ENCODE results near the gene KLHL22. TPM values are rescaled to one million over a fixed set of nuclear protein-coding genes. Genes with fewer than 3 reads are reported as not detected.

The KLHL22 gene
- total RNA-seq, 6 donors from 2014 or later = 17.5 to 48.2 (median 22.7) TPM

DNA sequence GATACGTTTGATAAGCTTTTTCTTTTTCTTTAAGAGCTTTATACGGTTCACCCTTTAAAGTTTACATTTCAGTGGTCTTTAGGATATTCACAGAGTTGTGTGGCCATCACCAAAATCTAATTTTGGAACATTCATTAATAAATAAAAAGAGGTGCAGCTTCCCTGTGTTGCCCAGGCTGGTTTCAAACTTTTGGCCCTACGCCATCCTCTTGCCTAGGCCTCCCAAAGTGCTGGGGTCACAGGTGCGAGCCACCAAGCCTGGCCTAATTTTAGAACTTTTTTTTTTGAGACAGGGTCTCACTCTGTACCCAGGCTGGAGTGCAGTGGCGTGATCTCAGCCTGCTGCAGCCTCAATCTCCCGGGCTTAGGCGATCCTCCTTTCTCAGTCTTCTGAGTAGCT, 42.4 kb upstream of the KLHL22 start:
- Histone ChIP-seq H3K36me3 (peaks cover 7 to 54% (median 22%) of the 10 kb centered on the region in 4 donors), H3K27me3 (no peaks in the 10 kb centered on the region), H3K4me3 (no peak overlapping the region), H3K27ac (no peak overlapping the region), H3K4me1 (peaks cover 9 to 25% (median 14%) of the 10 kb centered on the region in 4 donors), H3K9me3 (no peaks in the 10 kb centered on the region)
- DNase-seq (no peak), ATAC-seq (ENCODE audit: low FRiP score in 2 of 2) (no peak)
- TF ChIP-seq POLR2AphosphoS5 (IDR thresholded peaks at IDR 0.05) (no peak), POLR2A (IDR thresholded peaks at IDR 0.05) (no peak), EP300 (IDR thresholded peaks at IDR 0.05) (no peak)
- TF ChIP-seq, protein P1, sequence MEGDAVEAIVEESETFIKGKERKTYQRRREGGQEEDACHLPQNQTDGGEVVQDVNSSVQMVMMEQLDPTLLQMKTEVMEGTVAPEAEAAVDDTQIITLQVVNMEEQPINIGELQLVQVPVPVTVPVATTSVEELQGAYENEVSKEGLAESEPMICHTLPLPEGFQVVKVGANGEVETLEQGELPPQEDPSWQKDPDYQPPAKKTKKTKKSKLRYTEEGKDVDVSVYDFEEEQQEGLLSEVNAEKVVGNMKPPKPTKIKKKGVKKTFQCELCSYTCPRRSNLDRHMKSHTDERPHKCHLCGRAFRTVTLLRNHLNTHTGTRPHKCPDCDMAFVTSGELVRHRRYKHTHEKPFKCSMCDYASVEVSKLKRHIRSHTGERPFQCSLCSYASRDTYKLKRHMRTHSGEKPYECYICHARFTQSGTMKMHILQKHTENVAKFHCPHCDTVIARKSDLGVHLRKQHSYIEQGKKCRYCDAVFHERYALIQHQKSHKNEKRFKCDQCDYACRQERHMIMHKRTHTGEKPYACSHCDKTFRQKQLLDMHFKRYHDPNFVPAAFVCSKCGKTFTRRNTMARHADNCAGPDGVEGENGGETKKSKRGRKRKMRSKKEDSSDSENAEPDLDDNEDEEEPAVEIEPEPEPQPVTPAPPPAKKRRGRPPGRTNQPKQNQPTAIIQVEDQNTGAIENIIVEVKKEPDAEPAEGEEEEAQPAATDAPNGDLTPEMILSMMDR (IDR thresholded peaks at IDR 0.05) = no peak
- WGBS, 2 donors = 93 to 95% methylated on average over 7 of the region's 7 CpGs

DNA sequence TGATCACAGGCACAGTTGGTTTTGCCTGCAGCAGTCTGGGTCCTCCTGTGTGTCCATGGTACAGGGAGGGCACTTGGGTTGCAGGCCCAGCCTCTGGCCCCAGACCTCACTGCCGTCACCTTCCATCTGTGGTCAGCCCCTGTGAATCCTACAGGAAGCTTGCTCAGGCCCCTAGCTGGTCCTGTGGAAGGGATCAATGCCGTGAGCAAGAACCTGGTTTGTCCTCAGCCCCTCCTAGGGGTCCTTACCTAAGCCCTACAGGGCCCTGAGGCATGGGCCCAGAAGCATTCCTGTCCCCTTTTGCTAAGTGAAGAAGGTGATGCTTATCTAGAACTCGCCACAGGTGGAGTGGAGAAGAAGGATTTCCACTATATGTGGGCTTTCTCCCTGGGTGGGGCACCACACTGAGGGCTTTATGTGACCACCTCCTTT, 41.7 kb upstream of the KLHL22 start:
- H3K9me3 ChIP-seq = no peaks in the 10 kb centered on the region
- DNase-seq (no peak), ATAC-seq (ENCODE audit: low FRiP score in 2 of 2) (no peak)
- H3K4me1 ChIP-seq = peaks cover 16 to 31% (median 20%) of the 10 kb centered on the region in 4 donors
- no peak overlapping the region for H3K27ac ChIP-seq
- no peaks in the 10 kb centered on the region for H3K27me3 ChIP-seq
- no peak for TF ChIP-seq POLR2AphosphoS5 (IDR thresholded peaks at IDR 0.05)
- TF ChIP-seq, protein P1 (IDR thresholded peaks at IDR 0.05) = no peak
- no peak for TF ChIP-seq EP300 (IDR thresholded peaks at IDR 0.05)
- no peak for TF ChIP-seq POLR2A (IDR thresholded peaks at IDR 0.05)
- peaks cover 7 to 51% (median 22%) of the 10 kb centered on the region in 4 donors for H3K36me3 ChIP-seq
- H3K4me3 ChIP-seq = no peak overlapping the region
- 96 to 100% methylated on average over 1 to 3 of the region's 3 CpGs for WGBS, 2 donors

GRCh38 chr22:20536590-20537324, 41.2 kb upstream of the KLHL22 start:
- H3K4me1 ChIP-seq = peaks cover 21 to 37% (median 26%) of the 10 kb centered on the region in 4 donors
- no peak overlapping the region for H3K27ac ChIP-seq
- no peak for DNase-seq
- WGBS, 2 donors = 83 to 85% methylated on average over 11 to 12 of the region's 12 CpGs
- H3K36me3 ChIP-seq = peaks cover 7 to 45% (median 22%) of the 10 kb centered on the region in 4 donors
- TF ChIP-seq, protein P1 (IDR thresholded peaks at IDR 0.05) = no peak
- TF ChIP-seq POLR2A (IDR thresholded peaks at IDR 0.05) = no peak
- TF ChIP-seq EP300 (IDR thresholded peaks at IDR 0.05) = no peak
- TF ChIP-seq POLR2AphosphoS5 (IDR thresholded peaks at IDR 0.05) = no peak
- H3K27me3 ChIP-seq = no peaks in the 10 kb centered on the region
- no peaks in the 10 kb centered on the region for H3K9me3 ChIP-seq
- ATAC-seq (ENCODE audit: low FRiP score in 2 of 2) = no peak
- no peak overlapping the region for H3K4me3 ChIP-seq

DNA sequence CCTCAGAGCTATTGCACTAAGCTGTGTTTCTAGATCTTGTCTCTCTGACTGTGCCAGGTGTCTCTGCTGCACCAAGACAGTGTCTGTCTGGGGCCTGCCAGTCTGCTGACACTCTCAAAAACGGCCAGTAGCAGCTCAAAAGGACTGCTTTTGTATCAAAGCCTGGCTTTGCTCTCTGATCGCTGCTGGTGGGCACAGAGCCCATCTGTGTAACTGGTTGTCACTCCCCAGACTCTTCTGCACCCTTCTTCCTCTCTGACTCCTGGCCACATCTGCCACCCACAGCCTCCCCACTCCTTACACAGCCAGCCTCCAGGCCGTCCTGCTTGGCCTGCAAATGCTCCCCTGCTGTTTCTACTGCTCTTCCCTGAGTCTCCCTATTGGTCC, 38.3 kb upstream of the KLHL22 start:
- no peak for DNase-seq
- H3K27me3 ChIP-seq = no peaks in the 10 kb centered on the region
- no peak for TF ChIP-seq EP300 (IDR thresholded peaks at IDR 0.05)
- TF ChIP-seq, protein P1 (IDR thresholded peaks at IDR 0.05) = no peak
- TF ChIP-seq POLR2AphosphoS5 (IDR thresholded peaks at IDR 0.05) = no peak
- no peak overlapping the region for H3K4me3 ChIP-seq
- peaks cover 7 to 32% (median 16%) of the 10 kb centered on the region in 4 donors for H3K36me3 ChIP-seq
- peaks cover 44 to 56% (median 46%) of the 10 kb centered on the region in 4 donors for H3K4me1 ChIP-seq
- H3K9me3 ChIP-seq = no peaks in the 10 kb centered on the region
- 53 to 55% methylated on average over 3 of the region's 3 CpGs for WGBS, 2 donors
- peak overlapping the region; percentile 0 to 78 (median 41) for H3K27ac ChIP-seq
- ATAC-seq (ENCODE audit: low FRiP score in 2 of 2) = no peak
